ENCODE results near the gene NOTCH2.

The NOTCH2 gene

DNA sequence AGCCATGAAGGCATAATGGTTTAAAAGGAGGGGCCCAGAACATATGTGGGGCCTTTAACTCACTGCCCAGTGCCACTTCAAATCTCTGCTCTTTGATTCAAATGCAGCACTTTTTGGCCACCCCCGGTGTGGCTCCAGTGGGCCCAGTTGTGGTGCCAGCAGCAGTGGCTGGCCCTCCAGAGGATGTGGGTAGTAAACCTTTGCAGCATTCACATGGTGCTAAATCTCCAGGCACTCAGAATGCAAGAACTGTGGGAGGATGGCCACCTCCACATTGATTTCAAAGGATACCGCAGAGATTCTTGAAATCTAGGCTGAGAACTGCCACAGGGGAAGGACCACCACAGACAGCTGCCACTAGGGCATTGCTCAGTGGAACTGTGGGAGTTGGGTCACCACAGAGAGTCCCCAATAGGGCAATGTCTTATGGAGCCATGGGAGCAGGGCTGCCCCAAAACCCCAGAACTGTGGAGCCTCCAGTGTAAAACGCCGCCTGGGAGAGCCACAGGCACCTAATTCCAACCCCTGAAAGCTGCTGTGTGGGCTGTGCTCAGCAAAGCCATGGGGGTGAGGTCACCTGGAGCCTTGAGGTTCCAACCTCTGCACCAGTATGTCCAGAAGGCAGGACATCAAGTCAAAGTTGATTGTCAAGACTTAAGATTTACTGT lies 166.6 kb downstream of the NOTCH2 start:
- DNase-seq, result no peak

DNA sequence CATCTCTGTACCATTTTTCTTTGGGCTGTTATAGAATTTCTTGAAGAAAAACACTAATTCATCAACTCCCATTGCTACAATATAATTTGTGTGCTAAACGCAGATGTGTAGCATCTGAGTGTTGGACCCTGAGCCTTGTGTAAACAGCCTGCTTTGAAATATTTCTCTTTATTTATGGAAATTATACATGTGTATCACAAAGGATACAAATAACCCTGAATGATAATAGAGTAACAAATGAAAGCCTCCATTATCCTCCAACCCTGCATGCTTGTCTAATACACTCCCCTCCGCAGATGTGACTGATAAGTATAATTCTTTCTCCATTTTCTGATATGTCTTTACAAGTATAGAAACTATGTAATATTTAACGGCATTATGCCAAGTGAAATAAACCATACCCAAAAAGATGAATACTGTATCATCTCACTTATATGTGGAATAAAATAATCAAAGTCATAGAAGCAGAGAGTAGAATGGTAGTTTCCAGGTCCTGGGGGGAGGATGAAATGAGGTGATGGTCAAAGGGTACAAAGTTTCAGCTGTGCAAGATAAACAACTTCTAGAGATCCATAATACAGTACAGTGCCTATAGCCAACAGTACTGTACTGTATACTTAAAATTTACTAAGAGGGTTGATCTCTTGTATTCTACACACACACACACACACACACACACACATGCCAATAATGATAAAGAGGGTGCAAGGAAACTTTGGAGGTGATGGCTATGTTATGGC lies 170.3 kb downstream of the NOTCH2 start:
- no peak for DNase-seq

DNA sequence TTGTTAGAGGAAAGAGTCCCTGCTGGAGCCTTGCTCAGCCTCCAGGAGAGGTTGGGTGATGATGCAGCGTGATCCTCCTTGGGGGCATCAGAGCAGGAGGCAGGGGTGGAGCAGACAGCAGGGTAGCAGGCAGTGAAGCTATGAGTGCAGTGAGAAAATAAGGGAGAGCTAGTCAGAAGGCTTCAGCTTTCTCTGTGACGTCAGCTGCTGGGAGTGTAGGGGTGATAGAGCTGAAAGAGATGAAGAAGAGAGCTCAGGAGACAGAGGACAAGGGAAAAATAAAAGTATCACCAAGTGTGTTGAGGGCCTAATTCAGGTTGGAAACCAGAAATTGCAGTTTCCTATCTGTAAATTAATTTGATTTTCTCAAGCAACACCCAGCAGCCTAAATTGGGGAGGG lies 170.9 kb downstream of the NOTCH2 start:
- no peak for DNase-seq

- no peak for DNase-seq
Measured at GRCh38 chr1:119896303-119896702, 173.2 kb downstream of the NOTCH2 start, which contains the start of gene ADAM30. Gene ADAM30 (minus strand): TSS chr1:119896515. CDS start chr1:119896336, 179 bp downstream.

DNA sequence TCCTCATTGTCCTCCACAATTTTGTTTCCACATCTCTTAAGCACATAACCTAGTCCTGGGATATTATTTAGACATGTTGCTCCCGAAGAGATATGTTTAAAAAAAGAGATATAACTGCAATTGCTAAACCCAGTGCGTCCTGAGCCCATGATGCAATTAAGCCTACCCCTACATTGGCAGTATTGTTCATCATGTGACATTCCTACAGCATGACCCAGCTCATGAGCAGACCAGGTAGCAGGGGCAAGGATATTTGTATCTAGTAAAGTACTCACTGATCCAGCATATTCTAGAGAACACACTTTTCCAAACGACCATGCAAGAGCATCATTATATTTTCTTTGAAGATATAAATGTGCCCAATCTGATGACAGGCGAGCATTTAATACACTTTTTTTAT lies 174.4 kb downstream of the NOTCH2 start:
- no peak for DNase-seq

DNA sequence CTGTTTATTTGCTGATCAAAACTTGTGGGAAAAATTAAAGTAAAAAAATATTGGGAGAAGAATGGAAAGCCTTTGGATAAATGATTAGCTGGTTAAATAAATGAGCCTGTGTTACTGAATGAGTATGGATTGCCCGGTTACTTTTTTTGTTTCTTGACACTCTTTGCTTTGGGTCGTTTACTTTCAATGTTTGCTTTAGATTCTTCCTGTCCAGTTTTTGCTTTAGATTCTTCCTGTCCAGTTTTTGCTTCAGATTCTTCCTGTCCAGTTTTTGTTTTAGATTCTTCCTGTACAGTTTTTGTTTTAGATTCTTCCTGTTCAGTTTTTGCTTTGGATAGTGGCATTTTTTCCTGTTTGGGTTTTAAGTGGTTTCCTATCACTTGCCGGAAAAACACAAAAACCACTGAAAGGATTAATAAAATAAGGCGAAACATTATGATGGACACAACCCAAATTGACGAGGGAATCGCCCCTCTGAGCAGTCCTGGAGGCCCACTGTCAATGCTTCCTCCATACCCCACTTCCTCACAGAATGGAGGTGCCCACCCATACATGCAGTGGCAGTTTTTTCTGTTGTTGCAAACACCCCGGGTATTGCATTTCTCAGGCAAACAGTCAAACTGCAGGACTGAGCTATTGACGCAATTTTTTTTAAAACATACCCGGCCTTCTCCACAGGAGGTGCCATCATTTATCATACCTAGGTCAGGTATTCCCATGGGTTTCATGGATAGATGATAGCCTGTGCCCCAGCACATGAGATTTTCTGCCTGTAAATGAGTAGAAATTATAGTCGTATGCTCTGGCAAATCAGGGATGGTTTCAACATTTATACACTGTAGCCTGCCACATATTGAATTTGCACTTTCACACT lies 175.4 kb downstream of the NOTCH2 start:
- DNase-seq, result no peak

GRCh38 chr1:119893238-119893791 lies 176.1 kb downstream of the NOTCH2 start:
- peak; percentile 49 for DNase-seq

GRCh38 chr1:119891386-119891785 lies 178.1 kb downstream of the NOTCH2 start:
- no peak for DNase-seq

- no peak for DNase-seq
Measured at GRCh38 chr1:119888476-119888875, 181.0 kb downstream of the NOTCH2 start.

- DNase-seq, result no peak
Measured at GRCh38 chr1:119887427-119887826, 182.0 kb downstream of the NOTCH2 start.

DNA sequence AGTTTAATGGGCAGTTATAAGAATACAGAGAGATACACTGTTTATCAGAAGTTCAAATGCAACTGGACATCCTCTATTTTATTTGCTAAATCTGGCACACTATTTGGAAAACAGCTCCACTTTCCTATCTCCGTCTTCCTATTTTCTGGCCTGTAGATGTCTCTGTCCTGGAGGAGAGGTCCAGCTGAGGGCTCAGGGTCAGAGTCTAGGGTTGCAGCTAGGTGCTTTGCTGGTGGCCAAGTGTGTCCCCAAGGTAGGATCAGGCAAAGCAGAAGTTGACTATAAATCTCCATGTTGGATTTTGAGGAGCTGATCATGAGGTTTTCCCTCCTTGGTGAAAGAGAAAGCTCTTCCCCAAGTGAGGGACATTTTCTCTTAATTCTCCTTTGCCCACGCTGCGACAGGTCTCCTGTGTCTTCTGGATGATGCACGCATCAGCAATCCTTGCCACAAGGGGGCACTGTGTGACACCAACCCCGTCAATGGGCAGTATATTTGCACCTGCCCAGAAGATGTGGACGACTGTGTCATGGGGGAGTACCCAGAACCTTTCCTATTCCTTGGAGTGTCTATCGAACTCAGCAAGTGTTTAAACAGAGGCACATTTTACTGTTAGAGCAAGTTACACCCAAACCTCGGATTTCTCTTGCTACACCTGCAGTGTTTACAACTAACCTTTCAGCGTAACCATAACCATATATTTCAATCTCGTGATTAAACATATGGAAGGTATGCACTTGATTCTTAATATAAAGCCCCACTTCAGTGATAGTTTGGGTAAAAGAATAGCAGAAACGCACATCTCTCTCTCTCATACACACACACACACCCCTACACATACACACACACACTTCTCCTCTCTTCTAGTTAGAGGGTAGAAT lies 183.3 kb downstream of the NOTCH2 start:
- DNase-seq, result peak; percentile 71

DNA sequence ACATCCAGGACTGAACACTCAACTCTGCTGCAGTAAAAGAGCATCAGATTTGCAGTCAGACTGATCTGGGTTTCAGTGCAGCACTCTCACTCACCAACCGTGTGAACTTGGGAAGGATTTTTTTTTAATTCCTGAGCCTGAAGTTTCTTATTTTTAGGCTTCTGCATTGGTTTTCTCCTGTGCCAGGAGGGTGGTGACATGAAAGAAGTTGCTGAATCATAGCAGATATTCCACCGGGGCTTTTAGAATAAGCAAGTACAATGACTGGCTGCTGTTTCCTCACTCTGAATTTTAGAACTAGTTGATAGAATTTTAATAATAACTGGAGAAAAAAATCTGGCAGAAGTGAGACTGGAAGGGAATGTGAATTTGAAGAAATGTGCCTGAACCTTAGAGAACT lies 184.8 kb downstream of the NOTCH2 start:
- DNase-seq, result no peak

DNA sequence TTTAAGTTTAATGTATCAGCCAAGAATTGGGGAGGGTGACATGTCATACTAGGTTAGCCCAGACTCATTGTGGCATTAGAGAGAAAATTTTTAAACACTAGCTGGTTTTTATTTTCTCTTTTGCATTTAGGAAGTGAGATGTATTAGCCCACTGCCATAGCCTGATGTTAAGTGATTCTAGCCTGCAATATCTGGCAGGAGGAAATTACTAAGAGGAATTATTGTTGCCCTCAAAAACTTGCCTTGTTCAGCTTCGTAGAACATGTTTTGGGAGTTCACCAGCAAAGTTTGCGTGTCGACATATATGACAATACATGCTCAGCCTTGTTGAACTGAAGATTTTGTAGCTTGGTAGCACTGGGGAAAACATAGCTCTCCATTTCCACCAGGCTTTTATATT lies 185.6 kb downstream of the NOTCH2 start:
- no peak for DNase-seq

DNA sequence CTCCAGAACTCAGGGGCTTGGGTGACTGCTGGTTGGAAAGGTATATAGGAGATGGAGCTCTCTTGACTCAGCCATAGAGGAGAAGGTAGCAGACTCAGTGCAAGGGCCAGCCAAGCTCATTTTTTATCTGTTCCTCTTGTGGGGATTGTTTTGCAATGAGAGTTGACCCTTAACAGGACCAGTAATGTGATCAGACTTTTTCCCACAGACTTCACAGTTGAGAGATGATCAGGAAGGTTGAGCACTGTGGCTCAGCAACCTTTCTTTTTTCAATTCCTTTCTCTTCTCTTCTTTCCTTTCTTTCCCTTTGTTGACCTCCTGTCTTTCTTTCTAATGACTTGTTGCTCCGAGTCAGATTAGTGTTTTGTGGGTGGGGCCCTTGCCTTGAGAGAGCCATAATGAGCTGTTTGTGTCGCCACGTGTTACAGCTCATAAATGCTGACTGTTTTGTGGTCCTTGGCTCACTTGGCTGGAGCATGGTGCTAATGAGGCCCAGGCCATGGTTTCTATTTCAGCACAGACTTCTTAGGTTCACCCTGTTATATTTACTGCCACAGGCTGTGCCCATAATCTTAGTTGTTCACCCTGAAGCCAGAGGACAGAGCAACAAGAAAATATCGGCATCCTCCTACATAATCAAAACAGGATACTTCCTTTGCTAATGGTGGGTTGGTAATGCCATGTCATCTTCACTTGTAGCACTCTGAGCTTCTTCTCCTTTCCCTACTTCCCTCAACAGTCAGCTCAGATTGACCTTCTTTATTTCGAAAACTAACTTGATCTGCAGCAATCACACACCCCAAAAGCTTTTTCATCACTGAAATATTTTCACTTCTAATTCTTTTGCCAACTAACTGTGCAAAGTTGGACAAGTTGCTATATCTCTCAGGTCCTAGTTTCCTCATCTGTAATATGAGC lies 187.1 kb downstream of the NOTCH2 start:
- no peak for DNase-seq

GRCh38 chr1:119879510-119880434 lies 189.7 kb downstream of the NOTCH2 start:
- no peak for DNase-seq

DNA sequence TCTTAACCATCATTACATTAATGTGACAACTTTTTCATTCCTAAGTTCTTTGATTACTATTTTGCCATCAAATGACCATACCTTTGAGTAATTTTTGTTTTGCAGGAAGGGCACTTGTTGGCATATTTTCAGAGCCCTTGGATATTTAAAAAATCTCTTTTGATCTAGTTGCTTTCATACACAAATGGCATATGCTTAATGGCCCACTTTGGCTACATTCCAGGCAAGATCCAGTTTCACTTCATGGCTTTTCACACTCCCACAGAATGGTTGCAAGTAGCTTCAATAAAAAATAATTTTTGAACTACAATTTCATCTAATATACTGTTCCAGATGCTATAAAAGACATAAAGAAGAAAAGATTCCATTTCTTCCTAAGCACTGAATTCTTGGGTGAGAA lies 191.3 kb downstream of the NOTCH2 start:
- no peak for DNase-seq

- no peak for DNase-seq
Measured at GRCh38 chr1:119874186-119874585, 195.3 kb downstream of the NOTCH2 start.

DNA sequence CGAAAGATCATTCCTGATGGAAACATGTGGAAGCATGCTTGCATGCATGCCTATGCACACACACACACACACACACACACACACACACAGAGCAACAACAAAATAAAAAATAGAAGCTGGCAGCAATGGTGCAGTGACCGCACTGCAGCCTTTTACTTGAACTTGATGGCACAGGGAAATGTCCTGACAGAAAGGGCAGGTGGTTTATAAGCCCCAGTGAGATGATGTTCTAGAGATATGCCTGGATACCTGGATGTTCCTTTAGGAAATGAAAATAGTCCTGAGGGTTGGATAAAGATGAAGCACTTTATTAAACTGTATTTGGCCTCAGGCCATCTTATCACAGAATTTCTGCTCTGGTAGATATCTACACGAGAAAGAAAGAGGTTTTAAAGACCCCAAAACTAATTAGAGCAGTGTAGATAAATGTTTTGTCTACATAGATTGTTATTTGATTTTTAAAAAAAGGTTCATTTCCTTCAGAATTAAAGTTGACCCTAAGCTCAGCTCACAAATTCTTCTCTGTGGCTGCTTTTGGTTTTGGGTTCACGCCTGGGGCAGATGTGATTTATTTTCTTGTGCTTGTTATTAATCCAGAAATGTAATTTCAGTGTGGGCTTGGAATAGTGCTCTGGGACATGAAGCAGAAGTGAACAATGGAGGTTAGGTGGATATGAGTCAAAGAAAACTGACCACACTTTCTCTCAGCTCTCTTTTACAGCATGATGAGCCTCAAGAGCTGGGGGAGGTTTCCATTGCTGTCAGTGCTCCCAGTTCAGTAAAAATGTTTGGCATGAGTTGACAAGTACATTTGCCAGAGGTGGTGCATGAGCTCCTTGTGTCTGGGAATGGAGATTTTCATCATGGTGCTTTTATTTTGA lies 196.1 kb downstream of the NOTCH2 start:
- DNase-seq, result no peak

GRCh38 chr1:119871881-119872280 lies 197.6 kb downstream of the NOTCH2 start:
- DNase-seq, result no peak
